Neural cell (in vitro differentiated cells): Measurements from ENCODE around the gene C11orf68.

Source experiments
- CTCF ChIP-seq: fragments of 450-650 bp; IDR thresholded peaks from 2 replicates; pipeline ENCODE4 v1.5.1; 2014; ENCODE audit warnings: antibody characterized with exemption, mild to moderate bottlenecking, moderate library complexity; ENCODE audit not compliant: poor library complexity, severe bottlenecking
- EP300 ChIP-seq: fragments of 450-650 bp; conservative IDR thresholded peaks from 2 replicates; pipeline ENCODE4 v1.6.1; 2014; ENCODE audit warnings: antibody characterized with exemption, mild to moderate bottlenecking, moderate library complexity; ENCODE audit not compliant: poor library complexity, severe bottlenecking
- EZH2 ChIP-seq: fragments of 200-600, 300-800 bp; shearing (Covaris generic), sonication (generic); IDR thresholded peaks from 2 replicates; pipeline ENCODE4 v1.6.1; 2014; ENCODE audit warnings: antibody characterized with exemption, low read length, borderline replicate concordance, mild to moderate bottlenecking; ENCODE audit not compliant: insufficient read depth, poor library complexity, severe bottlenecking
- POLR2AphosphoS5 ChIP-seq: IDR thresholded peaks from 2 replicates; pipeline ENCODE4 v1.6.1; 2012
- SMC3 ChIP-seq: fragments of 450-650 bp; conservative IDR thresholded peaks from 2 replicates; pipeline ENCODE4 v1.6.1; 2014; ENCODE audit warnings: antibody characterized with exemption, mild to moderate bottlenecking, moderate library complexity; ENCODE audit not compliant: poor library complexity
- TAF1 ChIP-seq: IDR thresholded peaks from 2 replicates; pipeline ENCODE4 v1.6.1; 2012; ENCODE audit warnings: low read depth

GRCh38 chr11:65960824-65961266 lies 42.0 kb upstream of the C11orf68 start:
- TF ChIP-seq CTCF (no peak), EZH2 (no peak), TAF1 (no peak), SMC3 (no peak), EP300 (no peak), POLR2AphosphoS5 (no peak)
